PC-3 (cell line): Measurements from ENCODE around the gene CDKL4.

Experiments used
- EZH2 ChIP-seq: fragments of 300-600 bp; sonication (generic); IDR thresholded peaks from one replicate; pipeline ENCODE4 v1.6.1; 2017; ENCODE audit warnings: antibody characterized with exemption, mild to moderate bottlenecking, low read length; ENCODE audit not compliant: unreplicated experiment
- EZH2phosphoT487 ChIP-seq: fragments of 300-600 bp; sonication (generic); IDR thresholded peaks from 2 replicates; pipeline ENCODE4 v1.6.1; 2018; ENCODE audit warnings: mild to moderate bottlenecking, antibody characterized with exemption, low read length, borderline replicate concordance
- TF ChIP-seq, protein P1 (sequence below): fragments of 300-600 bp; sonication (generic); conservative IDR thresholded peaks from 2 replicates; pipeline ENCODE4 v1.5.1; 2017; ENCODE audit warnings: antibody characterized with exemption, low read depth, mild to moderate bottlenecking, low read length

- TF ChIP-seq, protein P1, sequence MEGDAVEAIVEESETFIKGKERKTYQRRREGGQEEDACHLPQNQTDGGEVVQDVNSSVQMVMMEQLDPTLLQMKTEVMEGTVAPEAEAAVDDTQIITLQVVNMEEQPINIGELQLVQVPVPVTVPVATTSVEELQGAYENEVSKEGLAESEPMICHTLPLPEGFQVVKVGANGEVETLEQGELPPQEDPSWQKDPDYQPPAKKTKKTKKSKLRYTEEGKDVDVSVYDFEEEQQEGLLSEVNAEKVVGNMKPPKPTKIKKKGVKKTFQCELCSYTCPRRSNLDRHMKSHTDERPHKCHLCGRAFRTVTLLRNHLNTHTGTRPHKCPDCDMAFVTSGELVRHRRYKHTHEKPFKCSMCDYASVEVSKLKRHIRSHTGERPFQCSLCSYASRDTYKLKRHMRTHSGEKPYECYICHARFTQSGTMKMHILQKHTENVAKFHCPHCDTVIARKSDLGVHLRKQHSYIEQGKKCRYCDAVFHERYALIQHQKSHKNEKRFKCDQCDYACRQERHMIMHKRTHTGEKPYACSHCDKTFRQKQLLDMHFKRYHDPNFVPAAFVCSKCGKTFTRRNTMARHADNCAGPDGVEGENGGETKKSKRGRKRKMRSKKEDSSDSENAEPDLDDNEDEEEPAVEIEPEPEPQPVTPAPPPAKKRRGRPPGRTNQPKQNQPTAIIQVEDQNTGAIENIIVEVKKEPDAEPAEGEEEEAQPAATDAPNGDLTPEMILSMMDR: no peak
- TF ChIP-seq EZH2 (no peak), EZH2phosphoT487 (no peak)
These were observed 32.9 kb downstream of the CDKL4 start for GRCh38 chr2:39210846-39211245.
